Islet of Langerhans (tissue), 1 donor: ENCODE measurements around the gene CCDC88B.
"Not testable (repeated sequence)": the region's sequence is repeated elsewhere in the genome, so short reads cannot be mapped to it uniquely, and the experiment has no call there.

Source experiments
- FAIRE-seq: peaks from one replicate; lab custom pipeline; 2011; peaks lifted over from hg19 to GRCh38; lab: Jason Lieb, UNC

The CCDC88B gene

DNA sequence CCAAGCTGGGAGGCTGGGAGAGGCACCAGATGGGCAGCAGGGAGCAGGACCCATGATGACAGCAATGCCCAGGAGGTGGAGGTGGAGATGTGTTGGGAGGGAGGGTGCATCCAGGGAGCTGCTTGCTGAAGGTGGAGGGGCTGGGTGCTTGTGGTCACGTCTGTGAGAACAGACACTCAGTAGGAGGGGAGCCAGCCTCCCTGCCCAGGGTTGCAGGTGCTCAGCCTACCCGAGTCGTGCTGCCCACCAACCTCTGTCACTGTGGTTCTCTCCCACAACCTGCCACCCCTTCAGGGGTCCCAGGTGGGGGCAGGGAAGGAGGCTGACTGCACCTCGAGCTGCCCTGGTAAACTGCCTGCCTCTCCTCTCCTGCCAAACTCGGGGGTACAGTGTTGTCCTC, 16.6 kb upstream of the CCDC88B start:
- no peak for FAIRE-seq

DNA sequence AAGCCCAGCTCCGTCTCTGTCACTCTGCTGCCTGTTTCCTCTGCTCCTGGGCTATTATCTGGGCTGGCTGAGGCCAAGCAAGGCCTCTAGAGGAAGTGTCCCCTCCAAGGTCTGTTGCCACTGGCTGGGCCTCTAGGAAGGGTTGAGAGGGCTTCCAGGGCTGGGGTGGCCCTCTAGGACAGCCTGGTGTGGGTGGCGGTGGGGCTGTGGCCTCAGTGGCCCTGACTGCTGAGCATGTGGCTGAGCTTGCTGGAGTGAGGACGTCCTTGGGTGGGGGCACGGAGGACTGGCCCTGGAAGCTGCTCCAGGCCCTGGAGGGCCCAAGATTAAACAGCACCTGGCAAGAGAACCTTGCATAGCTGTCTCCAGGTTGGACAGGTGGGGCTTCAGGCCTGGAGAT, 16.0 kb upstream of the CCDC88B start:
- not testable (repeated sequence) for FAIRE-seq

DNA sequence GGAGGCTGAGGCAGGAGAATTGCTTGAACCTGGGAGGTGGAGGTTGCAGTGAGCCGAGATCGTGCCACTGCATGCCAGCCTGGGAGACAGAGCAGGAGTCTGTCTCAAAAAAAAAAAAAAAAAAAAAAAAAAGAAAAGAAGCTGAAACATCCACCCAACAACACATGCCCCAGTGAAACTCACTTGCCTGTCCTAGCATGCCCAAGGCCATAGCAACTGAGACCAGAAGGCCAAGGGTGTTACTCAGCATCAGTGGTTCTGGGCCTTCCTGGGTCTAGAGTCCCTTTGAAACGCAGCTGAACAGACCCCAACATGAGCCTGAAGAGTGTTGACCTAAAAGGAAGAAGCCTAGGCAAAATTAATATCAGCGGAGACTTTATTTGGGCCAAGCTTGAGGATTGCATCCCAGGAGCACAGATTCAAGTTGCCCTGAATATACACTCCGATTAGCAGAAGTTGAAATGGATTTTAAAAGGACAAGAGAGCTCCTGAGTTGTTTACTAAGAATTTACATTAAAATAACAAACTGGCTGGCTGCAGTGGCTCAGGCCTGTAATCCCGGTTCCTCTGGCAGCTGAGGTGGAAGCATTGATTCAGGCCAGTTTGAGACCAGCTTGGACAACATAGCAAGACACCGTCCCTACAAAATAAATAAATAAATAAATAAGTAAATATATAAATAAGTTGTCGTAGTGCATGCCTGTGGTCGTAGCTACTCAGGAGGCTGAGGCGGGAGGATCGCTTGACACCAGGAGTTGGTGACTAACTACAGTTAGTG, 15.1 kb upstream of the CCDC88B start:
- no peak for FAIRE-seq

DNA sequence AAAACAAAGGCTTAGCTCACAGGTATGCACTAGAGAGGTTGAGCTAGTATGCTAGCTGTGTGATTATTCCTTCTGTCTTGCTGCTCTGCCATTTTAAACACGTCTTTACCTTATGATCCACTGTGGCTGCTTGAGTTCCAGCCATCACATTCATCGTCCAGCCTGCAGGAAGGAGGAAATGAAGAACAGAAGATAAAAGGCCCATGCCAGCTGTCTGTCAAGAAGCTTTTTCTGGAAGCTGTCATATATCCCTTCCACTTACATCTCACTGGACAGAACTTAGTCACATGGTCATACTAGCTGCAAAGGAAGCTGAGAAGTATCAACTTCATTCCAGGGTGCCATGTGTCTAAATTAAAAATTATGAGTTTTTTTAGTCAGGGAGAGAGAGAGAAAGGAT, 12.6 kb upstream of the CCDC88B start:
- FAIRE-seq = no peak

- FAIRE-seq = no peak
These were observed 12.0 kb upstream of the CCDC88B start for GRCh38 chr11:64327993-64328392.

GRCh38 chr11:64330888-64331287, 9.1 kb upstream of the CCDC88B start:
- no peak for FAIRE-seq

- FAIRE-seq = no peak
These were observed 8.2 kb upstream of the CCDC88B start for GRCh38 chr11:64331569-64332371.

DNA sequence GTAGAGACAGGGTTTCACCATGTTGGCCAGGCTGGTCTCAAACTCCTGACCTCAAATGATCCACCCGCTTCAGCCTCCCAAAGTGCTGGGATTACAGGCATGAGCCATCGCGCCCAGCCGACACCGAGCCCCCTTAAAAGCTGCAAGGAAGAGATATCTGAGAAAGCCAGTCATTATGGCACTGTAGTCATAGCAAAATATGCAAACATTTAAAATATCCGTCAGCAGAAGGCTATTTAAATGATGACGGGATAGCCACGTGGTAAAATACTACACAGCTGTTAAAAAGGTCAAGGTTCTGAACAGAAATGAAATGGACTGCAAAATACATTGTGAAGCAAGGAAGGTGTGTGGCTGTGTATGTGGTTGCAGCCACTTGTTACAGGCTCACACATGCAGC, 6.4 kb upstream of the CCDC88B start:
- no peak for FAIRE-seq

DNA sequence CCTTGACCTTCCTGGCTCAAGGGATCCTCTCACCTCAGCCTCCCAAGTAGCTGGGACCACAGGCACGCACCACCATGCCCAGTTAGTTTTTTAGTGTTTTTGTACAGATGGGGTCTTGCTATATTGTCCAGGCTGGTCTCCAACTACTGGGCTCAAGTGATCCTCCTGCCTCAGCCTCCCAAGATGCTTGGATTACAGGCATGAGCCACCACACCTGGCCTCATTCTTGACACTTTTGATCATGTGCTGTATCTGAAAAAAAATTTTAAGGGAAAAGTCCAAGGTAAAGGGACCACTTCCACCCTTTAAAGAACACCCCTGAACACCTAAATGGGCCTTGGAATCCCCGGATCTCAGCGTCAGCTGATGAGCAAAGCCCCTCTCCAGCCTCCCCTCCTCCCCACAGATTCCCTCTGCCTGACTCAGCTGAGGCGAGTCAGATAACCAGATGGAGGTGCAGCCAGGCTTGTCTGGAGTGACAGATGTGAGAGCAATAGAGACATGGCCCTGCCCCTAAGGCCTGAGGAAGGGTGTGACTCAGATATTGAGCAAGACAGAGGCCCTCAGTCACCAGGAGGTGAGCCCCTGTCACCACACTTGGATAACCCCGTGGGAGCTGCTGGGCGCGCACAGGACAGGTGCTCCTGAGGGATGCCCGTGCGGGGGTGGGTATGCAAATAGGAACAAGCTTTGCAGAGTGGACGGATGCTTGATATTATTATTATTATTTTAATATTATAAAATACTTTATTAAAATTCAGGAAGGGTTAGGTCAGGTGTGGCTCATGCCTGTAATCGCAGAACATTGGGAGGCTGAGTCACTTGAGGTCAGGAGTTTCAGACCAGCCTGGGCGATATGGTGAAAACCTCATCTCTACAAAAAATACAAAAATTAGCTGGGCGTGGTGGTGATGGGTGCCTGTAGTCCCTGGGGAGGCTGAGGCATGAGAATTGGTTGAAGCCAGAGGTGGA, 5.0 kb upstream of the CCDC88B start:
- no peak for FAIRE-seq

DNA sequence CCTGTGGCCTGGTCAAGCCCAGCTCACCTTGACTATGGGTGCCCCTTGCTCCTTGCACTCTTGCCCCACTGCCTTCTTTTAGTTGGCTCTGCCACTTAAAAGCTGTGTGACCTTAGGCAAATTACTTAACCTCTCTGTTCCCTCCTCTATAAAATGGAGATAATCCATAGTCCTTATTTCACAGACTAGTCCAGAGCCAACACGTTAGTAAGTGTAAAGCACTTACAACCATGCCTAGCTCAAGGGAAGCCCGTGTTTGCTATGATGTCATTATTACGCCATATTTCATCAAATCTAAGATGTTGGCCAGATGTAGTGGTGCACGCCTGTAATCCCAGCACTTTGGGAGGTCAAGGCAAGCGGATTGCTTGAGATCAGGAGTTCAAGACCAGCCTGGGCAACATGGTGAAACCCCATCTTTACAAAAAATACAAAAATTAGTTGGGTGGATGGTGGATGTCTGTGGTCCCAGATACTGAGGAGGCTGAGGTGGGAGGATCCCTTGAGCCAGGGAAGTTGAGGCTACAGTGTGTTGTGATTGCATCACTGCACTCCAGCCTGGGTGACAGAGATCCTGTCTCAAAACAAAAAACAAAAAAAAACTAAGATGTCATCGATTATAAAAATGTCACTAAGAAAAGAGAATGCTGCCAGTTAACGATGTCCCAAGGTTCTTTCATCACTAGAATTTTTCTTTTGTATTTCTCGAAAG, 2.3 kb upstream of the CCDC88B start:
- FAIRE-seq = no peak

GRCh38 chr11:64338716-64339115, 1.3 kb upstream of the CCDC88B start:
- no peak for FAIRE-seq

GRCh38 chr11:64339286-64339685, 718 bp upstream of the CCDC88B start:
- no peak for FAIRE-seq

- FAIRE-seq = no peak
These were observed 799 bp downstream of the CCDC88B start for GRCh38 chr11:64340671-64341335.

- FAIRE-seq = no peak
These were observed 1.4 kb downstream of the CCDC88B start for GRCh38 chr11:64341429-64341828.

DNA sequence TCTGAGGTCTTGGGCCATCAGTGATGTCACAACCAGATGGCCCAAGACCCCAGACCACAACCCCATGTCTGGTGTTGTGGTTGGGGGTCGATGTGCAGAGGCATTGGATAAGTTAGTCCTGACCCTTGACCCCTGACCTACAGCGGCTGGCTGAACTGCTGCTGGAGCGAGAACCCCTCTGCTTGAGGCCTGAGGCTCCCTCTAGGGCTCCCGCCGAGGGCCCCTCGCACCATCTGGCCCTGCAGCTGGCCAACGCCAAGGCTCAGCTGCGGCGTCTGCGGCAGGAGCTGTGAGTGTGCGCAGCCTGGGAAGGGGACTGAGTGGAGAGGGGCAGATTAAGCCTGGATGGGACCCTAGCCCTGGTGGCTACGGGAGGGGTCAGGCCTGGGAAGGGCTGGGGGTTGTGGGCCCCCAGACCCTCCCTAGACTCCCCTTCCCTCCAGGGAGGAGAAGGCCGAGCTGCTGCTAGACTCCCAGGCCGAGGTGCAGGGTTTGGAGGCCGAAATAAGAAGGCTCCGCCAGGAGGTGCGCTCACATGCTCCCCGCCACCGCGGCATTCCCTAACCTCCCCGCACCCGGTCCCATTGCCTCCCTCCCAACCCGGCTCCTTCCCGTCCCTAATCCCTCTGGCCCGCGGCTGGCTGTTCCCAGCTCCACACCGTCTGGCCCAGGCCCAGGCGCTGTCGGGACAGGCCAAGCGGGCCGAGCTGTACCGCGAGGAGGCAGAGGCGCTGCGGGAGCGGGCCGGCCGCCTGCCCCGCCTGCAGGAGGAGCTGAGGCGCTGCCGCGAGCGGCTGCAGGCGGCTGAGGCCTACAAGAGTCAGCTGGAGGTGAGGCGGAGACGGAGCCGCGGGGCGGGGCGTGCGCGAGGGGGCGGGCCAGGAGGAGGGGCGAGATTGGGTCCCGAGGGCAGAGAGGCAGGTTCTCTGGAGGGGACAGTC, 2.1 kb downstream of the CCDC88B start:
- FAIRE-seq = no peak

- no peak for FAIRE-seq
These were observed 3.1 kb downstream of the CCDC88B start for GRCh38 chr11:64342869-64343745.

- no peak for FAIRE-seq
These were observed 4.0 kb downstream of the CCDC88B start for GRCh38 chr11:64343767-64344559.

- FAIRE-seq = no peak
These were observed 4.8 kb downstream of the CCDC88B start for GRCh38 chr11:64344787-64345186.
